Right renal pelvis (tissue), 4 donors: ENCODE results near the gene CADM1. TPM values are rescaled to one million over a fixed set of nuclear protein-coding genes. Genes with fewer than 3 reads are reported as not detected.

Experiments used
- DNase-seq, 4 donors: peaks; one replicate each; pipeline ENCODE4 v3.0.0-alpha.2; 2013; ENCODE audit warnings: low read depth in 4 of 4, low spot score in 3 of 4, missing footprints in 1 of 4
- polyA plus RNA-seq, 4 donors: library from polyadenylated mRNA; unstranded; fragments of 120-200 nt; gene quantifications; one replicate each; pipeline ENCODE4 v1.2.1, GENCODE V29; 2013; ENCODE audit not compliant: insufficient read length in 4 of 4

Gene CADM1
- polyA plus RNA-seq, 4 donors, result 126 to 146 (median 136) TPM

DNA sequence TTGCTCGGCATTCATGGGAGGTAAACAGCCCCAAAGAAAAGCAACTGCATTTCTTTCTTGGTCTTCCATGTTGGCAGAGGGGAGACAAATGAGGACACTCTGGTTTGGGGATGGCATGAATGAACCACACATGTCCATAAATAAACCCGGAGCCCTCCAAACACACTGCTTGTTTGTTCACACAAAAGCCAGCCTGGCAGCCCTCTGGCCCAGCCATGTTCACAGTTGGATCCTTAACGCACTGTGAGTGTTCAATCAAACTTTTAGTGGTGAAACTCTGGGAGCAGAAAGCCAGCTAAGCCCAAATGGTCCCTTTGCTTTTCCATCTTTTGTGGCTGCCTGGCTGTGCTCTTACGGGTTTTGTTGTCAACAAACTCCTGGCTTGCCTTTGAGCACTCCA, 336.8 kb downstream of the CADM1 start:
- DNase-seq, result no peak

GRCh38 chr11:115166820-115167219, 337.4 kb downstream of the CADM1 start:
- no peak for DNase-seq

DNA sequence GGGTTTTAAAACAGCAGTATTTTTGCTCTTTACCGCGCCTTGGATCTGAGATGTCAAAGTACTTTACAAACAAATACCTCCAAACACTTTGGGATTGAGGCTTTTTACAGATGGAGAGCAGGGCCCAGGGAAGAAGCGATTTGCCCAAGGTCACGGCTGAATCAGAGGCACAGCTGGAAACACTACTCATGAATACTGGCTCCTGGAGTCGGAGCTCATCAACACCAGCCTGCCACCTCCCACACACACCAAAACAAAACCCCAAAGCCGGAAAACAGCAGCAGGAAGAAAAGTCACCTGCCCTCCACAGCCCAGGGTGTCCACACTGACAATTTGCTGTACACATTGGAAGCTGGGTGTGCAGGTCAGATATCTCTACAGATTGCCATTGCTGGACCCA, 339.4 kb downstream of the CADM1 start:
- no peak for DNase-seq

DNA sequence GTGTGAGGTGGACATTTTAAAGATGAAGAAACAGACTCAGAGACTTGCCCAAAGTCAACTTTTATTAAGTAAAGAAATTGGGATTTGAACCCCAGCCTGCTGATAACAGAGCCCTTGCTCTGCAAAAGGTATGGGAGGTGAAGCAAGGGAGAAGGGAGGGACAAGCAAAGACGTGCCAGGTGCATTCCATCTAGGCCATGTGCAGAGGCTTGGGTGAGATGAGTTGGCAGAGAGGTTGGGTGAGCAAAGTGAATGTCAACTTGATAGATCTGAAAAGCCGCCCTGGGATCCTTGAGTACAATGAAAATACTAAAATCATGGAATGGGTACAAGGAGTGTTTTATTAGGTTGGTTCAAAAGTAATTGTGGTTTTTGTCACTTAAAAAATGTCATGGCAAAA, 341.3 kb downstream of the CADM1 start:
- no peak for DNase-seq

DNA sequence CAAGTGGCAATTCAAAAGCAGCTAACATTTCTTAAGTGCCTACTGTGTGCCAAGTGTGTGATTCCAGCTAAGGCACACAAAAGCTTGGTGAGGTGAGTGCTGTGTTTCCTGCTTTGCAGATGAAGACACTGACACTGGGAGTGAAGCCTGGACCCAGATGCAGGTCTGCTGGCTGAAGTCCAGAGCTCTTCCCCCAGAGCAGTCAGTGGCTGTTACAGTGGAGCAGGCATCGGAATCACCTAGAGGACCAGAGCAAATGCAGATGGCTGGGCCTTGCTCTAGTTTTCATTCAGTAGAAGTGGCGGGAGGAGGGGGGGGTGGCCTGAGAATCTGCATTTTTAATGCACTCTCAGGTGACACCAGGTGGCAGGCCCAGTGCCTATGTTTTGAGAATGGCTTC, 342.3 kb downstream of the CADM1 start:
- DNase-seq, result no peak

DNA sequence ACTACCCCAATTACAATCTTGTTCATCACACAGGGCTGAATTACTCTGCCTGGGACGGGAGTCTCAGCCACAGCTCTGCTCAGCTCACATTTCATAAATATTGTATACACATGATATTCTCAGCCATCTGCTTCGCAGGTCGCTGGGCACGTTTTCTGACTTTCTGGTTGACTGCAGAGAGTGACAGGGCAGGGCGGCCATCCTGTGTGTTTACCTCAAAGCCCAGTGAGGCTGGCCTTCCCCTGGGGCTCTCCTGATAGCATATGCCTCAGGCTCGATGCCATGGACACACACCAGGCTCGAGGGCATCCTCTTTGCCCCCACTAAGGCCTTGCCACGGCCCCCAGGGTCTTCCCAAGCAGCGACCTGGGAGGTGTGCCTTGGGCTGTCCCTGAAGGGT, 345.0 kb downstream of the CADM1 start:
- no peak for DNase-seq

- DNase-seq, result no peak
These were observed 346.2 kb downstream of the CADM1 start for GRCh38 chr11:115158053-115158452.

- no peak for DNase-seq
These were observed 347.0 kb downstream of the CADM1 start for GRCh38 chr11:115157247-115157646.

DNA sequence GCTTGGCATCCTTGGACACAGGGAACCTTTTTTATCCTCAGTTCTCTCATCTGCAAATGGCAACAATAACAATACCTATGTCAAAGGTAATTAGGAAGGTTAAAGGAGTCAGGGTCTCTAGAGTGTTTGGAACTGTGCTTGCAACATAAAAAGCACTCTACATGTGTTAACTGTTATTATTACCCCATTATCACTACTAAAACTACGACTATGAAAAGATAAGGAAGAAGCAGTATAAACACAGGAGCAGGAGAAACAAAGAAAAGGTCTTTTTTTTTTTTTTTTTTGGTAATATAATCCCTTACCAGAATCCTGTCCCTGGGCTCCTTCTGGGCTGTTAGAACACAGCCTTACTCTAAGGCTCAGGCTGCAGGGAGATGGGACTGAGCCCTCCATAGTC, 348.2 kb downstream of the CADM1 start:
- DNase-seq, result no peak

- DNase-seq, result no peak
These were observed 348.9 kb downstream of the CADM1 start for GRCh38 chr11:115155320-115155719.

DNA sequence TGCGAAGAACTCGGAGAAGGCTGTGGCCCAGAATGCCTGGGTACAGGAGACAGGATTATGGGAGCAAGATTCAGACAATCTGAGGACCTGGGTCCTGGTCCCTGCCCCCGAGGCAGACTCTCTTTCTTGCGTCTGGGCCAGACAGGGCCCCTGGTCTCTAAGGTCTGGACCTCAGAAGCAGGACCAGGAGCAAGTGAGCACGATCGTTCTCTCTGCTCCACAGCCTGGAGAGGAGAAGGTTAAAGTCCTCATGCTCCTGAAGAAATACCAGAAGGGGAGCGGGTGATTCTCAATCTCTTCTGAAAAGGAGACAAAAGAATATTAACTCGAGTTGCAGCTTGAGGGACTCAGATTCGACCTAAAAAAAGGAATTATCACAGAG, 349.9 kb downstream of the CADM1 start:
- no peak for DNase-seq

- no peak for DNase-seq
These were observed 350.4 kb downstream of the CADM1 start for GRCh38 chr11:115153731-115154354.

DNA sequence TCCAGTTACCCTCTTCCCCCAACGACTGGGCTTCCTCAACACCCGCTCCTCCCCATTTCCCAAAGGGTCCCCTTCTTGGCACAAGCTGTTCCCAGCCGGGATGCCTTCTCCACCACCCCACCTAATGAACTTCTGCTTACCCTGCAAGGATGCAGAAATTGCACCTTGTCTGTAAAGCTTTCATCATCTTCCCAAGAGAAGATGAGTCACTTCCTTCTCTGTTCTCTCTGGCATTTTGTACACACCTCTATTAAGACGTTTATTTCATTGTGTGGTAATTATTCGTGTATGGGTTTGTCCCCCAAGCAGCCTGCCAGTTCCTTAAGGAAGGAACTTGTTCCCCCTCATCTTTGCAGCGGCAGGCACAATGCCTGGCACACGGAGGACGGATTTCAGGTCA, 351.1 kb downstream of the CADM1 start:
- no peak for DNase-seq

DNA sequence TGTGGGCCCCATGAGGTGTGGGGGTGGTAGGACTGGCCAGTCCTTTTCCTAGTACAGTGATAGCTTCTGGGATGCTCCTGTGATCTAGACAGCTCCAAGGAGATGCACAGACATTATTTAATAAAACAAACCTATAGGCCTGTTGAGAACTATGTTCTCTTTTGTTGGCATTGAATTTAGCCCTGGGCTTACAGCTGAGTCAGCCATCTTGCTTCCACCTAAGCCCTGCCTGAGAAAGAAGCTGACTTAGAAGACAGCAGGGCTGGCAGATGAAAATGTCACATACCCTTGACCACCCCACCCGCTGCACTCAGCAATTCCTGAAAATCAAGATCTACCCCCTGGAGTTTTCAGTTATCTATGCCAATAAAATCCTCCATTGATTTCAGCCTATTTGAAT, 353.2 kb downstream of the CADM1 start:
- no peak for DNase-seq

DNA sequence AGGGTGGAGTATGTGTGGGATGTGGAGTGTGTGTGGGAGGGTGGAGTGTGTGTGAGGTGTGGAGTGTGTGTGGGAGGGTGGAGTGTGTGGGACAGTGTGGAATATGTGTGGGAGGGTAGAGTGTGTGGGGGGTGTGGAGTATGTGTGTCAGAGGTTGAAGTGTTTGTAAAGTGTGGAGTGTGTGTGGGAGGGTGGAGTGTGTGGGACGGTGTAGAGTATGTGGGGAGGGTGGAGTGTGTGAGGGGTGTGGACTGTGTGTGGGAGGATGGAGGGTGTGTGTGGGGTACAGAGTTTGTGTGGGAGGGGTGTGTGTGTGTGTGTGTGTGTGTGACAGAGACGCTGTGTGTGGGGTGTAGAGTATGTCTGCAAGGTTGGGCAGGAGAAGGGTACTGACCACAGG, 355.5 kb downstream of the CADM1 start:
- no peak for DNase-seq

- DNase-seq, result no peak
These were observed 356.1 kb downstream of the CADM1 start for GRCh38 chr11:115148101-115148500.

DNA sequence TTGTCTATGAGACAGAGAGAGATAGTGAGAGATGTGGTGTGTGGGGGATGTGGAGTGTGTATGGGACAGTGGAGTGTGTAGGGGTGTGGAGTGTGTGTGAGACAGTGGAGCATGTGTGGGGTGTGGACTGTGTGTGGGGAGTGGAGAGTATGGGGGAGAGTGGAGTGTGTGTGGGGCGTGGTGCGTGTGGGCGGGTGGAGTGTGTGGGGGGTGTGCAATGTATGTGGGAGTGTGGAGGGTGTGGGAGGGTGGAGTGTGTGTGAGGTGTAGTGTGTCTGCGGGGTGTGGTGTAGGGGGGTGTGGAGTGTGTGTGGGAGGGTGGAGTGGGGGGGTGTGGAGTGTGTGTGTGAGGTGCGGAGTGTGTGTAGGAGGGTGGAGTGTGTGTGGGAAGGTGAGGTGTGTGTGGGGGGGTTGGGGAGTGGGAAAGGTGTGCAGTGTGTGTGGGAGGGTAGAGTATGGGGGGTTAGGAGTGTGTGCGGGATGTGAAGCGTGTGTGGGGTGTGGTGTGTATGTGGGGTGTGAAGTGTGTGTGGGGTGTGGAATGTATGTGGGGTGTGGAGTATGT, 356.9 kb downstream of the CADM1 start:
- no peak for DNase-seq

- DNase-seq, result no peak
These were observed 357.8 kb downstream of the CADM1 start for GRCh38 chr11:115146425-115146824.

- no peak for DNase-seq
These were observed 358.9 kb downstream of the CADM1 start for GRCh38 chr11:115145324-115145723.

DNA sequence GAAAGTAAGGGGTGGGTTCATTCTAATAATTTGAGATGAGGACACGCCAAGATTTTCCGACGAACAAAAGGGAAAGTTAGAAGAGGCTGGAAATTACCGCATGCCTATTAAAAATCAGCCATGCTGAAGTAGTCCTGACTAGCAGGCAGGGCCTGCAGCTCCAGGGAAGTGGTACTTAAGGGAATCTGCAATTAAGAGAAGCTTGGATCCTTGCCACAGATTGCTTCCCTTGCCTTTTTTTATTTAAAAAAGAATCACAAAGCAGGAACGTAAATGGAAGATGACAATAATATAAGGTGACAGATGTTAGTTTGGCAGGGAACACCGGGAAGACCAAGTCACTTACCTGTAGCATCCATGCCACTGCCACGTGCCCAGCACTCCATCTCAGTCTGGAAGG, 359.3 kb downstream of the CADM1 start:
- DNase-seq, result no peak

DNA sequence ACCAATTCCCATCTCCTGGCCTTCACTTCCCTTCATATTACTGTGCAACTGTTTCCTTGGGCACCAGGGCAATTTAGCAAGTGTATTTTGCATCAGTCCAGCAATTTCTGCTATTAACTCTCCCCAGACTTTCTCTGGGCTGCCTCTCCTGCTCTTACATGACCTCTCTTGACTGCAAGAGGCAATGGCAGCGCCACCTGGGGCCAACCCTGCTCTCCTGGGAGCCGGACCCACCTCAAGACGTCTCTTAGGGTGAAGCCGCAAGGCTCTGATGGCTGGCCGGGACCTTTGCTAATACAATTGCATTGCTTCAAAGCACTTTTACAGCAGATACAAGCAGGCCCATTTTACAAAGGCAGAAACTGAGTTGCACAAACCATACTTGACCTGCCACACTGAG, 360.2 kb downstream of the CADM1 start:
- no peak for DNase-seq

DNA sequence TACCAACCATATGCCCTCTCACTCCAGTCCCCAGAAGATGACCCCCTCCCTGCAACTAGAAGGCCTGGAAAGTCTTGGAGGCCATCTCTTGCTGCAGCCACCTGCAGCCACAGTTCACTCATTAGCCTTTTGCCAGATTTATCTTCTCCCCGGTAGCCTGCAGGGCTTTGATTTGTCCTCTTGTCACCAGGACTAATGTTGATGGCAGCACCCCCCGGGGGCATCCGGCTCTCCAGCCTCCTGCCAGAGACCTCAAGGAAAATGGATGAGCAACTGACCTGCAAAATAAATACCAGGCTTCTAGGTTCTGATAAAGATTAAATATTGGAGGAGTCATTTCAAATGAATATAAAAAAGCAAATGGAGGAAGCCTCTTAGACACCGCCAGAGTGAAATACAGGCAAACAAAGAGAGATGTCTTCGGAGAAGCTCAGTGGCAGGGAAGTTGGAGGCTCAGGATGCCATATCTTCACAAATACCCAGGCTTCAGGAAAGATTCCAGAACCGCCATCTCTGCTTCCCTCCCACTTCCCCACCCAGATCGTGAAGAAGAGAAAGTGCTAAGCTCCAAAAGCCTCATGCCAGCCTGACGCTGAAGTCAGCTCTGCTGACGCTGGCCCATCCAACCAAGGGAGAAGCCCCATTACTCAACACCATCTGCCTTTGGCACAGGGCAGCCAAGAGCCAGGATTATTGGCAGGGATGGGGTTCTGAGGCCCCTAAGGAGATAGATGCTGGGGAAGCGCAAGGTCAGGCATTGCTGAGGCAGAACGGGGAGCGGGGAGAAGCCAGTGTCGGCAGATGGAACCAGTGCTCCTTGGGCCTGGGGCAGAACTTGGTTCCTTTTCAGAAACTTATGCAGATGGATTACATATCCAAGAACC, 362.7 kb downstream of the CADM1 start:
- no peak for DNase-seq
